Measurements from ENCODE around the gene RERE.

DNA sequence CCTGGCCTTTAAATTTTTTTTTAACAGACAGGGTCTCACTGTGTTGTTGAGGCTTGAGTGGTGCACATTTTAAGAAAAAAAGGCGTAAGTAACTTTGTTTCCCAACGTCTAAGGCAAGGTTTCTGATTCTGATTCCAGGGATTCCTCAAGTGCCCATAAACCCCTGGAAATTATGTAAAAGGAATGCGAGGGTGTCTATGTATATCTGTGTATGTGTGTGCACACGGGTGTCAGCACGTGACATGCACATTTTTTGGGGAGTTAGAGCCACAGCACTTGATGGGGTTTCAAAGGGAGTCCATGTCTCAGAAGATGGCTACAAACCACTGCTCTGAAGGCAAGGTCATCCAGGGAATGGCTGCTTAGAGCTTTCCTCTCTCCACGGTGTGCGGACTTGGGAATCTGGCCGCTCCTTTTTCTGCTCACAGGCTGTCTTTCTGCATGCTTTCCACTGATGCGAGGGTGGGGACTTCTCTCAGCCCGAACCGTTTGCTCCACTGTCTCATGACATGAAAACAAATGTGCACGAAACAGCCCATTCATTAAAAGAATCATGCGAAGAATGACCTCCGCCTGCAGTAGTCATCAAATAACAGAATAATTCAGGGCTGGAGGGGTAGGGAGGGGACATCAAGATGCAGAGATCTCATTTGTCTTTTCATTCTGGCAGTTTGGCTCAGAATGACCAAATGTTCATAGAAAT, 18.7 kb upstream of the RERE start:
- no peak for TF ChIP-seq POLR2A (IDR thresholded peaks at IDR 0.05)
- TF ChIP-seq, protein P1, sequence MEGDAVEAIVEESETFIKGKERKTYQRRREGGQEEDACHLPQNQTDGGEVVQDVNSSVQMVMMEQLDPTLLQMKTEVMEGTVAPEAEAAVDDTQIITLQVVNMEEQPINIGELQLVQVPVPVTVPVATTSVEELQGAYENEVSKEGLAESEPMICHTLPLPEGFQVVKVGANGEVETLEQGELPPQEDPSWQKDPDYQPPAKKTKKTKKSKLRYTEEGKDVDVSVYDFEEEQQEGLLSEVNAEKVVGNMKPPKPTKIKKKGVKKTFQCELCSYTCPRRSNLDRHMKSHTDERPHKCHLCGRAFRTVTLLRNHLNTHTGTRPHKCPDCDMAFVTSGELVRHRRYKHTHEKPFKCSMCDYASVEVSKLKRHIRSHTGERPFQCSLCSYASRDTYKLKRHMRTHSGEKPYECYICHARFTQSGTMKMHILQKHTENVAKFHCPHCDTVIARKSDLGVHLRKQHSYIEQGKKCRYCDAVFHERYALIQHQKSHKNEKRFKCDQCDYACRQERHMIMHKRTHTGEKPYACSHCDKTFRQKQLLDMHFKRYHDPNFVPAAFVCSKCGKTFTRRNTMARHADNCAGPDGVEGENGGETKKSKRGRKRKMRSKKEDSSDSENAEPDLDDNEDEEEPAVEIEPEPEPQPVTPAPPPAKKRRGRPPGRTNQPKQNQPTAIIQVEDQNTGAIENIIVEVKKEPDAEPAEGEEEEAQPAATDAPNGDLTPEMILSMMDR (IDR thresholded peaks at IDR 0.05) = no peak

Data from body of pancreas (tissue), 4 donors.